GM19193 (cell line): ENCODE data around the gene TOR4A.

Experiments
- POLR2A ChIP-seq: IDR thresholded peaks from 4 replicates; pipeline ENCODE4 v1.6.1; 2011; ENCODE audit not compliant: insufficient read depth, insufficient read length; ENCODE audit errors: extremely low read depth

TOR4A gene

DNA sequence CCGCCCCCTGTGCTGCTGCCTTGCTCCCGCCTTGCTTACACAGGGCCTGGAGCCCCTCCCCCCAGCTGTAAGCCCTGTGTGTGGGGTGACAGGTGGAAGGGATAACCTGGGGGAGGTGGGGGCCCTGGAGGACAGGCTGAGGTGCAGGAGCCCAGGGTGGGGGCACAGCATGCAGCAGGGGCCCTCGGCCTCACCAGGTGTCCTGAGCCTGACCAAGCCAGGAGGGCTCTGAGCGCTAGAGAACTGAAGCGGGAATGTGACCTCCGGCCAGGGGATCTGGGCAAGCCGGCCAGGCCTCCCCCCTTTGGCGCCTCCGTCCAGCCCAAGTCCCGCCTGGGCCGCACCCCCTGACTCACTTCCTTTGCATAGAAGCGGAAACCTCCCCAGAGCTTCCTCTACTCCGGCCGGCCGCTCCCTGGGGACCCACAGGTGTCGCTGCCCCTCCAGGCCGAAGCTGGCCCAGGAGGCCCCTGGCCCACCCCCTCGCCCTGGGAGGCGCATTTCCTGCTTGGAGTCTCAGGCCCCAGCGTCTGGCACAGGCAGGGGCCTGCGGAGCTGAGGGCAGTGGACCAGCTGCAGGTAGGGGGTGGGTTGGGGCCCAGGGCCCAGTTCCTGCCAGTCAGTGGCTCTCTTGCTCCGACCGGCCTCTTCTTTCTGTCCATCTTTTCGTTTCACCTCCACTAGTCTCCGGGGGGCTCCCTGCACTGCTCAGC, at the start of gene TOR4A:
Gene TOR4A (plus strand): TSS at position 398 of the 713 bp plus-strand sequence. CDS start 964 bp downstream, outside the sequence.
- no peak for TF ChIP-seq POLR2A

DNA sequence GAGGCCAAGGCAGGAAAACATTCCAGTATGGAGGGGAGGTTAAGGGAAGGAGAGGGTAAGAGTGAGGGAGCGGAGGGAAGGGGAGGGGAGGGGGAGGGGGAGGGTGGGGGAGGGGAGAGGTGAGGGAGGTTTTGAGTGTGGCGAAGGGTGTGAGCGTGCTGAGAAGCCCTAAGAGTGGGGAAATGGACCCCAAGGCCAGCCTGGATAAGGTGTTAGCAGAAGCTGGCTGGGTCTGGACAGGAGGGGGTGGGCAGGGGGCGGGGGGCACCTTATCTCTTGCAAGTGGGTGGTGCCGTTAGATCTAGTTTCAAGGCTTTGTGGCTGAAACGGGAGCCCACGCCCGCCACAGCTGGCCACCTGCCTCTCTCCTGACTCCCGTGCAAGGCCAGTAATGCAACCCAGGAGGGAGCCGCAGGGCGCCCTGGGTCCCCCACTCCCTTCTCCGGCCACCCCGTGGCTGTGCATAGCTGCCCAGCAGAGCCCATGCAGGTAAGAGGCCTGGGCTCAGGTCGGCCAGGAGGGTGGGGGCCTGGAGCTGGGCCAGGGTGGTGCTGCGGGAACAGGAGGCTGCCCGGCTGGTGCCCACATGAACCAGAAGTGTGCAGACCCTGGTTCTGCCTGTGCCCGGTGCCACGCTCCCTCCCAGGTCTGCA, 49.5 kb upstream of the TOR4A start:
- no peak for TF ChIP-seq POLR2A

DNA sequence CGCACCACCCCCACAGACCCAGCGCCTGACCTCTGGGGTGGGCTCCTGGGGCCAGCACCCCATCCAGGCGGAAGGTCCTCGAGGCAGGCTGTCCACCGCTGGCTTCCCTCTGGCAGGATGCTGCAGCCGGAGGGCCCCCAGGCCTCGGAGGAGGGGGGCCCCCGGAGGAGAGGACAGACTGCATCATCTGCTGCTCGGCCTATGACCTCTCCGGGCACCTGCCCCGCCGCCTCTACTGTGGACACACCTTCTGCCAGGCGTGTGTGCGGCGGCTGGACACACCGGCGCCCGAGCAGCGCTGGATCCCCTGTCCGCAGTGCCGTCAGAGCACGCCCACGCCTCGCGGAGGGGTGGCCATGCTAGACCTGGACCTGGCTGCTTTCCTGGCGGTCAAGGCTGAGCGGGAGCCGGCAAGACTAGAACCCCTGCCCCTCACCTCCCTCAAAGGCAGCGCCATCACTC, 49.0 kb upstream of the TOR4A start:
- no peak for TF ChIP-seq POLR2A

DNA sequence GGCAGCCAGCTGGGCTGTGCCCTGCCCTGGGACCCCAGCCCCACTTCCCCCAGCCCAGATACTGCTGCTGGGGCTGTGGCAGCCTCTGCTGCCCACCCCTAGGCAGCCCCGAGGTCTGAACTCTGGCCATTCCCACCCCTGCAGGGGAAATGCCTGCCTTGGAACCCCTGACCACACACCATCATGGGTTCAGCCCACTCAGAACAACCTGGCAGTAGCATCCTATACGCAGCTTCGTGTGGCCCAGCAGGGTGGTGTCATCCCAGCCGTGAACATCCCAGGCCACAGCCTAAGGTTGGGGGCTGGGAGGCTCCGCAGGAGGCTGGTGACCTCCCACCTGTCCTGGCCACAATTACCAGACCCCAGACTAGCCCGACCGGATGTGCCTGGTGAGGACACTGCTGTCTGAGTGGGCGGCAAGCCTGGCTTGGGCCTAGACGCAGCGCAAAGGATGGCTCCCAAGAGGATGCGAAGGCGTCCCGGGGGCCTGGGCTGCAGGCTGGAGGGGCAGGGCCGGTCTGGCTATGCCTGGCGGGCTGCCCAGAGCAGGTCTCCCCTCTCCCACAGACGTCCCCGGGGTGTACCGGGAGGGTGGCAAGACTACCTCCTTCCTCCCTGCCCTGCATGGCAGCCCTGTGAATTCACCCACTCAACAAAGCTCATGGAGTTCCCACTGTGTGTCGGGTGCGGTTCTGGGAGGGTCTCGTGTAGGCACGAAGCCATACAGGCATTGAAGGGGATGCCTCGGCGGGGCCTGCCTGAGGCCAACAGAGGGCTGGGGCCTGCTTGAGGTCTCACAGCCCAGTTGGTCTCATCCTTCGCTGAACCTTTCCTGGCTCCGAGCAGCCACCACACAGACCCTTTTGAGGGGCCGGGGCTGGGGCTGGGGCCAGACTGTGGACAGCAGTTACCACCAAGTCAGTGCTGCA, 48.3 kb upstream of the TOR4A start:
- no peak for TF ChIP-seq POLR2A

DNA sequence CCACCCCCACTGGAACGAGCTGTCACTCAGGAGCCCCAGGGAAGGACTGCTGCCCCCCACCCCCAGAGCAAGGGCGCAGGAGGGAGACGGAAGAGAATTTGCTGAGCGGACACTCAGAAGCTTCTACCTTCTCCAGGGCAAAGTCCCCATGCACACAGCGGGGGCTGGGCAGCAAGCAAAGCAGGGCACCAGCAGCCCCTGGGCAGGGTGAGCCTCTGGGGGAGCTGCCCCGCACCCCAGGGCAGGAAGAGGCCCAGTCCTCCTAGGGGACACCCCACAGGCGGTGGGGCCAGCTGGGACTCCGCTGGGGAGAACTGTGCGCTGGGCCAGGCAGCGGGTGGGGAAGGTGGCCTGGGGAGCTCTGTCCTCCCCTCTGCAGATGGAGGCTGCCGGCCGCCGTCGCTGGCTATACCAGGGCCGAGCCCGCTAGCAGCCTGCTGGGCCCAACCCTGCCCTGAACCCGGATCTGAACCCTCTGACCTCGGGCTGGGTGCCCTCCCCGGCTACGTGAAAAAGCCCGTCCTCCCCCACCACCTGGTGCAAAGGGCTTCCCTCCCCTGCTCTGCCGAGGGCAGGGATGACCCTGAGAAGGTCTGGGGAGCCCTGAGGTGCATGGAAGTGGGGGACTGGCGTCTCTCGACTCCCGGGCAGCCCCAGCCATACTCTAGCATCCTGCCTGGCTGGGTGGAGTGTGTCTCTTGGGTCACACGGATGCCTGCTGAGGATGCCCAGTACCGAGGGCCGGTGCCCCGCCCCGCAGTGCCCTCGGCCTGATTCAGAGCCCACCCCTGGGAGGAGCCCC, 47.4 kb upstream of the TOR4A start:
- no peak for TF ChIP-seq POLR2A

DNA sequence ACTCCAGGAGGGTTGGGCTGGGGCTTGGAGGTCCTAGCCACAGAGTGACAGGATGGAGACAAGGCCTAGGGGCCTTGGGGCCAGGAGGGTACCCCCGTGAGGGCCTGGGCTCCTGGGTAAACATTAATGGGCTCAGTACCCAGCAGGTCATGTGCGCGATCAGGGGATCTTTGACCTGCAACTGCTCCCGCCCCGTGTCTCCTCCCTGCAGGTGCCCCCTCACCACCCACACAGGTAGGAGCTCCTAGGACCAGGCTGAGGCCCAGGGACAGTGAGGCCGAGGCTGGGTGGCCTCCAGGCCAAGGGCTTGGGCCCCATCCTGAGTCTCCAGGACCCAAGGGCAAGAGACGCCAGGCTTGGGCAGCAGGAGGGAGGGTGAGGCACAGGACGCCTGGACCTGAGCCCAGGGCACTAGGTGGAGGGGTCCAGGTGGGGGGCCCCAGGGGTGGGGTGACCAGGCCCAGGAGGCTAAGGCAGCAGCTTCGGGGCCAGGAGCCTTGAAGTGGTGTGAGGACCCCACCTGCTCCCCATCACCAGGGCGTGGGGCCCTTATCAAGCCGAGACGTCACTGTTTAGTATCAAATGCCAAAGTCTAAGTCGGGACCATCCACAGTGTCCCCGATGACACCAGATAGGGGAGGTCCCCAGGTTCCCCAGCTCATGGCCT, 46.7 kb upstream of the TOR4A start, which contains the start of gene SLC34A3:
Gene SLC34A3 (plus strand): TSS at position 197 of the 667 bp plus-strand sequence. CDS start 802 bp downstream, outside the sequence.
- TF ChIP-seq POLR2A: no peak

DNA sequence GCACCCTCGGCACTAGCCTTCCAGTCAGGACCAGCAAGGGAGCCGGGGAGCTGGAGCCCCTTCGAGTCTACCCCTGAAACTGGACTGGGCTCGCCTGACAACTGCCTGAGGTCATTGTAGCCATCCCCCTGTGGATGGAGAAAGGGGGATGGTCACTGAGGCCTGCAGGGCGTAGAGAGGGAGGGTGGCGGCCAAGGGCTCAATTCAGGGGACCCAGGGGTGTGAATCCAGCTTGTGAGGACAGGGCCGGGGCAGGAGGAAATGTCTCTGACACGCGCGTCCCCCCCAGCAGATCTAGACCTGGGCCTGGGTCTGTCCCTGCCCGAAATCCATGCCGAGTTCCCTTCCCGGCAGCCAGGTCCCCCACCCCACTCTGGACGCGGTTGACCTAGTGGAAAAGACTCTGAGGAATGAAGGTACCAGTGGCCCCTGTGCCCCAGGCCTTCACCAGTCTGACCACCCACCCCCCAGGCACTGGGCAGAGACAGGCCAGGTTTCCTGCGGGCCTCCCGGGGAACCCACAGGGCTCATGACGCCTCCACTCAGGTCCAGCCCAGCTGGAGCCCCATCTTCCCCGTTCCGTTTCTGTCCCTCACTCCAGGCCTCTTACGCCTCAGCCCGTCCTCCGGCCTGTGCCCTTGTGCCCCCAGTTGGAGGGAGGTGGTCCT, 46.0 kb upstream of the TOR4A start:
- no peak for TF ChIP-seq POLR2A

DNA sequence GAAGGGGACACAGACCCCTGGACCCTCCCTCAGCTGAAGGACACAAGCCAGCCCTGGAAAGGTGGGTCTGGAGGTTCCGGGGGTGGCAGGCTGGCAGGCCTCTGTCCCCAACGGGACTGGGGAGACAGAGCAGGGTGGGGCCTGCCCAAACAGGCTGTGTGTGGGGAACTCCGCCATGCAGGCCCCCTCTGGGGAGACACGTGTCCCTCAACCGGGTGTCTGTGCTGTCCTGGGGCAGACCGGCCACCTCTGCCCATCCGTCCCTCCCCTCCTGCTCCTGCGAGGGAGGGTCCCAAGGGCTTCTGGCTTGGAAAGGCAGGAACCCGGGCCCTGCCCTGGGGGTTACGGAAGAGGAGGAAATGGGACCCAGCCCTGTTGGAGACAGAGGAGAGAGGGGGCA, 45.4 kb upstream of the TOR4A start:
- no peak for TF ChIP-seq POLR2A

DNA sequence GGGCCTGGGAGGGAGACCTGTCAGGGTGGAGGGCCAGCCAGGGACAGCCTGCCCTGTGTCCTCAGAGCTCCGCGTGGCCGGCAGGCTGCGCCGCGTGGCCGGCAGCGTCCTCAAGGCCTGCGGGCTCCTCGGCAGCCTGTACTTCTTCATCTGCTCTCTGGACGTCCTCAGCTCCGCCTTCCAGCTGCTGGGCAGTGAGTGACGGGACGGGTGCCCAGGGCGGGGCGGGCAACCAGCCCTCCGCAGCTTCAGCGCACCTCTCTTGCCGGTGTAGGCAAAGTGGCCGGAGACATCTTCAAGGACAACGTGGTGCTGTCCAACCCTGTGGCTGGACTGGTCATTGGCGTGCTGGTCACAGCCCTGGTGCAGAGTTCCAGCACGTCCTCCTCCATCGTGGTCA, 45.0 kb upstream of the TOR4A start:
- no peak for TF ChIP-seq POLR2A

DNA sequence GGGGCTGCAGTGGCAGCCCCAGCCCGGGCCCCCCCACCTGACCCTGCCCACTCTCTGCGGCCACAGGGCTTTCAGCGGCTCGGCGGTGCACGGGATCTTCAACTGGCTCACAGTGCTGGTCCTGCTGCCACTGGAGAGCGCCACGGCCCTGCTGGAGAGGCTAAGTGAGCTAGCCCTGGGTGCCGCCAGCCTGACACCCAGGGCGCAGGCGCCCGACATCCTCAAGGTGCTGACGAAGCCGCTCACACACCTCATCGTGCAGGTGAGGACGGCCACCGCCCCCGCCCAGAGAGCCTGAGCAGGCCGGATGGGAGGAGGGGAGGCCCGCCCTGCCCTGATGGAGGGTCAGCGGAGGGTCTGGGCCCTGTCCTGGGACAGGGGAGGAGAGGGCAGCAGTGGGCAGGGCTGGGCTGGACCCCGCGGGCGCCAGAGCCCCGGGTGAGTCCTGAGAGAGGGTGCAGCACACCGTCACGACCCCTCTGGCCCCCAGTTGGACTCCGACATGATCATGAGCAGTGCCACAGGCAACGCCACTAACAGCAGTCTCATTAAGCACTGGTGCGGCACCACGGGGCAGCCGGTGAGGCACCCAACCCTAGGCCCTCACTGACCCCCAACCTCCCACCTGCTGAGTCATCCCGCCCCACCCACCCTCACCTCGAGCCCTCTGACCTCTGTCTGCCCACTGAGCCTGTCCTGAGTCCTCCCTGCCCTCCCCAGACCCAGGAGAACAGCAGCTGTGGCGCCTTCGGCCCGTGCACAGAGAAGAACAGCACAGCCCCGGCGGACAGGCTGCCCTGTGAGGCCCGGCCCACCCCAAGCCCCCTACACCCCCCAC, 44.2 kb upstream of the TOR4A start:
- TF ChIP-seq POLR2A: no peak

DNA sequence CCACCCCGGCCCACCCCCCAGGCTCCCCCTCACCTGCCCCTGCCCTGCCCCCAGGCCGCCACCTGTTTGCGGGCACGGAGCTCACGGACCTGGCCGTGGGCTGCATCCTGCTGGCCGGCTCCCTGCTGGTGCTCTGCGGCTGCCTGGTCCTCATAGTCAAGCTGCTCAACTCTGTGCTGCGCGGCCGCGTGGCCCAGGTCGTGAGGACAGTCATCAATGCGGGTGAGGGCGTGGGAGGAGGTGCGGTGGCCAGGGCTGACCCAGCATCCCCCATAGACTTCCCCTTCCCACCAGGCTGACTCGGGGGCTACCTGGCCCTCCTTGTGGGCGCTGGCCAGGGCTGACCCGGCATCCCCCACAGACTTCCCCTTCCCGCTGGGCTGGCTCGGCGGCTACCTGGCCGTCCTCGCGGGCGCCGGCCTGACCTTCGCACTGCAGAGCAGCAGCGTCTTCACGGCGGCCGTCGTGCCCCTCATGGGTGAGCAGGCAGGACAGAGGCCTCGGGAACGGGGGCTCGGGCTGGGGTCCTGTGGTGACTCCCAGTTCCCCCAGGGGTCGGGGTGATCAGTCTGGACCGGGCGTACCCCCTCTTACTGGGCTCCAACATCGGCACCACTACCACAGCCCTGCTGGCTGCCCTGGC, 43.4 kb upstream of the TOR4A start:
- TF ChIP-seq POLR2A: no peak
